Measurements from ENCODE around the gene NPPB. TPM values are rescaled to one million over a fixed set of nuclear protein-coding genes. Genes with fewer than 3 reads are reported as not detected.

Gene NPPB
- total and polyA plus RNA-seq, 2 experiments from 2014 or later, result 0.95 TPM; not detected in 1

DNA sequence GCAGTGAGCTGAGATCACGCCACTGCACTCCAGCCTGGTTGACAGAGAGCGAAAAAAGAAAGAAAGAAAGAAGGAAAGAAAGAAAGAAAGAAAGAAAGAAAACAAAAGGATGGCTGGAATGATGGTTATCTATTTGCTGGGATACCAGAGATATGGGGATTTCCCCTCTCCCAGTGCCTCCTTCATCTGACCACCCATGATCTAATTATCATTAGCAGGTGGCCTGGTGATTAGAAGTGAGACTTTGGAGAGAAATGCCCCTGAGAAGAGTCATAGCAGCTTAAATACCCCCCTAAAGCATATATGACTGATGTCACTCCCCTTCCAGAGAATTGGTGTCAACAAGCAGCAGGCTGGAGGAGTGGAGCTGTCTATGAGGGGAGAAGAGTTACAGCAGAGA lies 1.3 kb upstream of the NPPB start:
- TF ChIP-seq ZNF331 (CRISPR knock-in tag; IDR thresholded peaks at IDR 0.05; ENCODE audit: low read depth), result no peak
- TF ChIP-seq NANOG (IDR thresholded peaks at IDR 0.05; ENCODE audit: borderline replicate concordance), result no peak
- no peak for TF ChIP-seq EZH2phosphoT487 (IDR thresholded peaks at IDR 0.05; ENCODE audit: unreplicated experiment)
- no peak for TF ChIP-seq EZH2 (IDR thresholded peaks at IDR 0.05; ENCODE audit: low read depth, unreplicated experiment)
- no peak for TF ChIP-seq JUNB (IDR thresholded peaks at IDR 0.05; ENCODE audit: unreplicated experiment)
- TF ChIP-seq, protein P1, sequence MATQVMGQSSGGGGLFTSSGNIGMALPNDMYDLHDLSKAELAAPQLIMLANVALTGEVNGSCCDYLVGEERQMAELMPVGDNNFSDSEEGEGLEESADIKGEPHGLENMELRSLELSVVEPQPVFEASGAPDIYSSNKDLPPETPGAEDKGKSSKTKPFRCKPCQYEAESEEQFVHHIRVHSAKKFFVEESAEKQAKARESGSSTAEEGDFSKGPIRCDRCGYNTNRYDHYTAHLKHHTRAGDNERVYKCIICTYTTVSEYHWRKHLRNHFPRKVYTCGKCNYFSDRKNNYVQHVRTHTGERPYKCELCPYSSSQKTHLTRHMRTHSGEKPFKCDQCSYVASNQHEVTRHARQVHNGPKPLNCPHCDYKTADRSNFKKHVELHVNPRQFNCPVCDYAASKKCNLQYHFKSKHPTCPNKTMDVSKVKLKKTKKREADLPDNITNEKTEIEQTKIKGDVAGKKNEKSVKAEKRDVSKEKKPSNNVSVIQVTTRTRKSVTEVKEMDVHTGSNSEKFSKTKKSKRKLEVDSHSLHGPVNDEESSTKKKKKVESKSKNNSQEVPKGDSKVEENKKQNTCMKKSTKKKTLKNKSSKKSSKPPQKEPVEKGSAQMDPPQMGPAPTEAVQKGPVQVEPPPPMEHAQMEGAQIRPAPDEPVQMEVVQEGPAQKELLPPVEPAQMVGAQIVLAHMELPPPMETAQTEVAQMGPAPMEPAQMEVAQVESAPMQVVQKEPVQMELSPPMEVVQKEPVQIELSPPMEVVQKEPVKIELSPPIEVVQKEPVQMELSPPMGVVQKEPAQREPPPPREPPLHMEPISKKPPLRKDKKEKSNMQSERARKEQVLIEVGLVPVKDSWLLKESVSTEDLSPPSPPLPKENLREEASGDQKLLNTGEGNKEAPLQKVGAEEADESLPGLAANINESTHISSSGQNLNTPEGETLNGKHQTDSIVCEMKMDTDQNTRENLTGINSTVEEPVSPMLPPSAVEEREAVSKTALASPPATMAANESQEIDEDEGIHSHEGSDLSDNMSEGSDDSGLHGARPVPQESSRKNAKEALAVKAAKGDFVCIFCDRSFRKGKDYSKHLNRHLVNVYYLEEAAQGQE (IDR thresholded peaks at IDR 0.05; ENCODE audit: unreplicated experiment), result no peak
- TF ChIP-seq STAT1 (IDR thresholded peaks at IDR 0.05; ENCODE audit: unreplicated experiment), result no peak
- no peak for TF ChIP-seq POLR2AphosphoS5 (IDR thresholded peaks at IDR 0.05; ENCODE audit: low read depth)
- TF ChIP-seq, protein P2, sequence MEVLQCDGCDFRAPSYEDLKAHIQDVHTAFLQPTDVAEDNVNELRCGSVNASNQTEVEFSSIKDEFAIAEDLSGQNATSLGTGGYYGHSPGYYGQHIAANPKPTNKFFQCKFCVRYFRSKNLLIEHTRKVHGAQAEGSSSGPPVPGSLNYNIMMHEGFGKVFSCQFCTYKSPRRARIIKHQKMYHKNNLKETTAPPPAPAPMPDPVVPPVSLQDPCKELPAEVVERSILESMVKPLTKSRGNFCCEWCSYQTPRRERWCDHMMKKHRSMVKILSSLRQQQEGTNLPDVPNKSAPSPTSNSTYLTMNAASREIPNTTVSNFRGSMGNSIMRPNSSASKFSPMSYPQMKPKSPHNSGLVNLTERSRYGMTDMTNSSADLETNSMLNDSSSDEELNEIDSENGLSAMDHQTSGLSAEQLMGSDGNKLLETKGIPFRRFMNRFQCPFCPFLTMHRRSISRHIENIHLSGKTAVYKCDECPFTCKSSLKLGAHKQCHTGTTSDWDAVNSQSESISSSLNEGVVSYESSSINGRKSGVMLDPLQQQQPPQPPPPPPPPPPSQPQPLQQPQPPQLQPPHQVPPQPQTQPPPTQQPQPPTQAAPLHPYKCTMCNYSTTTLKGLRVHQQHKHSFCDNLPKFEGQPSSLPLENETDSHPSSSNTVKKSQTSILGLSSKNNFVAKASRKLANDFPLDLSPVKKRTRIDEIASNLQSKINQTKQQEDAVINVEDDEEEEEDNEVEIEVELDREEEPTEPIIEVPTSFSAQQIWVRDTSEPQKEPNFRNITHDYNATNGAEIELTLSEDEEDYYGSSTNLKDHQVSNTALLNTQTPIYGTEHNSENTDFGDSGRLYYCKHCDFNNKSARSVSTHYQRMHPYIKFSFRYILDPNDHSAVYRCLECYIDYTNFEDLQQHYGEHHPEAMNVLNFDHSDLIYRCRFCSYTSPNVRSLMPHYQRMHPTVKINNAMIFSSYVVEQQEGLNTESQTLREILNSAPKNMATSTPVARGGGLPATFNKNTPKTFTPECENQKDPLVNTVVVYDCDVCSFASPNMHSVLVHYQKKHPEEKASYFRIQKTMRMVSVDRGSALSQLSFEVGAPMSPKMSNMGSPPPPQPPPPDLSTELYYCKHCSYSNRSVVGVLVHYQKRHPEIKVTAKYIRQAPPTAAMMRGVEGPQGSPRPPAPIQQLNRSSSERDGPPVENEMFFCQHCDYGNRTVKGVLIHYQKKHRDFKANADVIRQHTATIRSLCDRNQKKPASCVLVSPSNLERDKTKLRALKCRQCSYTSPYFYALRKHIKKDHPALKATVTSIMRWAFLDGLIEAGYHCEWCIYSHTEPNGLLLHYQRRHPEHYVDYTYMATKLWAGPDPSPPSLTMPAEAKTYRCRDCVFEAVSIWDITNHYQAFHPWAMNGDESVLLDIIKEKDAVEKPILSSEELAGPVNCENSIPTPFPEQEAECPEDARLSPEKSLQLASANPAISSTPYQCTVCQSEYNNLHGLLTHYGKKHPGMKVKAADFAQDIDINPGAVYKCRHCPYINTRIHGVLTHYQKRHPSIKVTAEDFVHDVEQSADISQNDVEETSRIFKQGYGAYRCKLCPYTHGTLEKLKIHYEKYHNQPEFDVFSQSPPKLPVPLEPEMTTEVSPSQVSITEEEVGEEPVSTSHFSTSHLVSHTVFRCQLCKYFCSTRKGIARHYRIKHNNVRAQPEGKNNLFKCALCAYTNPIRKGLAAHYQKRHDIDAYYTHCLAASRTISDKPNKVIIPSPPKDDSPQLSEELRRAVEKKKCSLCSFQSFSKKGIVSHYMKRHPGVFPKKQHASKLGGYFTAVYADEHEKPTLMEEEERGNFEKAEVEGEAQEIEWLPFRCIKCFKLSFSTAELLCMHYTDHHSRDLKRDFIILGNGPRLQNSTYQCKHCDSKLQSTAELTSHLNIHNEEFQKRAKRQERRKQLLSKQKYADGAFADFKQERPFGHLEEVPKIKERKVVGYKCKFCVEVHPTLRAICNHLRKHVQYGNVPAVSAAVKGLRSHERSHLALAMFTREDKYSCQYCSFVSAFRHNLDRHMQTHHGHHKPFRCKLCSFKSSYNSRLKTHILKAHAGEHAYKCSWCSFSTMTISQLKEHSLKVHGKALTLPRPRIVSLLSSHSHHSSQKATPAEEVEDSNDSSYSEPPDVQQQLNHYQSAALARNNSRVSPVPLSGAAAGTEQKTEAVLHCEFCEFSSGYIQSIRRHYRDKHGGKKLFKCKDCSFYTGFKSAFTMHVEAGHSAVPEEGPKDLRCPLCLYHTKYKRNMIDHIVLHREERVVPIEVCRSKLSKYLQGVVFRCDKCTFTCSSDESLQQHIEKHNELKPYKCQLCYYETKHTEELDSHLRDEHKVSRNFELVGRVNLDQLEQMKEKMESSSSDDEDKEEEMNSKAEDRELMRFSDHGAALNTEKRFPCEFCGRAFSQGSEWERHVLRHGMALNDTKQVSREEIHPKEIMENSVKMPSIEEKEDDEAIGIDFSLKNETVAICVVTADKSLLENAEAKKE (CRISPR knock-in tag; IDR thresholded peaks at IDR 0.05), result no peak
- TF ChIP-seq, protein P3, sequence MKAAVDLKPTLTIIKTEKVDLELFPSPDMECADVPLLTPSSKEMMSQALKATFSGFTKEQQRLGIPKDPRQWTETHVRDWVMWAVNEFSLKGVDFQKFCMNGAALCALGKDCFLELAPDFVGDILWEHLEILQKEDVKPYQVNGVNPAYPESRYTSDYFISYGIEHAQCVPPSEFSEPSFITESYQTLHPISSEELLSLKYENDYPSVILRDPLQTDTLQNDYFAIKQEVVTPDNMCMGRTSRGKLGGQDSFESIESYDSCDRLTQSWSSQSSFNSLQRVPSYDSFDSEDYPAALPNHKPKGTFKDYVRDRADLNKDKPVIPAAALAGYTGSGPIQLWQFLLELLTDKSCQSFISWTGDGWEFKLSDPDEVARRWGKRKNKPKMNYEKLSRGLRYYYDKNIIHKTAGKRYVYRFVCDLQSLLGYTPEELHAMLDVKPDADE (IDR thresholded peaks at IDR 0.05), result no peak
- TF ChIP-seq ZNF114 (CRISPR knock-in tag; IDR thresholded peaks at IDR 0.05), result no peak
- TF ChIP-seq, protein P4, sequence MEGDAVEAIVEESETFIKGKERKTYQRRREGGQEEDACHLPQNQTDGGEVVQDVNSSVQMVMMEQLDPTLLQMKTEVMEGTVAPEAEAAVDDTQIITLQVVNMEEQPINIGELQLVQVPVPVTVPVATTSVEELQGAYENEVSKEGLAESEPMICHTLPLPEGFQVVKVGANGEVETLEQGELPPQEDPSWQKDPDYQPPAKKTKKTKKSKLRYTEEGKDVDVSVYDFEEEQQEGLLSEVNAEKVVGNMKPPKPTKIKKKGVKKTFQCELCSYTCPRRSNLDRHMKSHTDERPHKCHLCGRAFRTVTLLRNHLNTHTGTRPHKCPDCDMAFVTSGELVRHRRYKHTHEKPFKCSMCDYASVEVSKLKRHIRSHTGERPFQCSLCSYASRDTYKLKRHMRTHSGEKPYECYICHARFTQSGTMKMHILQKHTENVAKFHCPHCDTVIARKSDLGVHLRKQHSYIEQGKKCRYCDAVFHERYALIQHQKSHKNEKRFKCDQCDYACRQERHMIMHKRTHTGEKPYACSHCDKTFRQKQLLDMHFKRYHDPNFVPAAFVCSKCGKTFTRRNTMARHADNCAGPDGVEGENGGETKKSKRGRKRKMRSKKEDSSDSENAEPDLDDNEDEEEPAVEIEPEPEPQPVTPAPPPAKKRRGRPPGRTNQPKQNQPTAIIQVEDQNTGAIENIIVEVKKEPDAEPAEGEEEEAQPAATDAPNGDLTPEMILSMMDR (conservative IDR thresholded peaks at IDR 0.05; ENCODE audit: low read depth in 2 of 2), result no peak
- TF ChIP-seq CREB1 (CRISPR knock-in tag; IDR thresholded peaks at IDR 0.05; ENCODE audit: low read depth), result no peak
- peaks cover 27% of the 10 kb centered on the region for H3K27me3 ChIP-seq (ENCODE audit: insufficient read depth)
- Mint-ChIP-seq H3K4me1 (peaks cover 7% of the 10 kb centered on the region; the same call in 1 of the 3 replicates), H3K27me3 (ENCODE audit: insufficient read depth, low read depth, poor library complexity) (peaks cover 22% of the 10 kb centered on the region), H3K27ac (no peak overlapping the region), H3K36me3 (ENCODE audit: low read depth) (no peaks in the 10 kb centered on the region), H3K9me3 (no peaks in the 10 kb centered on the region), H3K4me3 (no peak overlapping the region)
- H3K36me3 ChIP-seq (ENCODE audit: insufficient read depth), result no peaks in the 10 kb centered on the region
- H4K20me1 ChIP-seq (replicated peaks; ENCODE audit: insufficient read depth), result no peaks in the 10 kb centered on the region
- no peaks in the 10 kb centered on the region for H3F3A ChIP-seq (replicated peaks; ENCODE audit: low read depth)
- ATAC-seq (no peak), DNase-seq (ENCODE audit: low spot score) (no peak)
- H3K4me1 ChIP-seq (ENCODE audit: insufficient read depth), result no peaks in the 10 kb centered on the region
- no peak overlapping the region for H3K4me2 ChIP-seq
- no peaks in the 10 kb centered on the region for H3K9me2 ChIP-seq (ENCODE audit: insufficient read depth)
- H3K27ac ChIP-seq (ENCODE audit: low read depth), result no peak overlapping the region
- no peak overlapping the region for H2AFZ ChIP-seq
- H3K79me2 ChIP-seq (replicated peaks; ENCODE audit: insufficient read depth), result no peaks in the 10 kb centered on the region
- H3K4me3 ChIP-seq, result no peak overlapping the region

All from GM23338 (cell line).